ENCODE data around the gene CAST.

- TF ChIP-seq POLR2A (IDR thresholded peaks at IDR 0.05; ENCODE audit: low read length) (no peak), GATA1 (IDR thresholded peaks at IDR 0.05; ENCODE audit: low read depth, low read length) (no peak)
Observed at GRCh38 chr5:96817506-96817905, 155.3 kb downstream of the CAST start.

All from erythroblast (primary cell).